GM04504 (cell line): ENCODE measurements around the gene ASTN2.

Source experiments
- DNase-seq: peaks from one replicate; pipeline ENCODE4 v3.0.0-alpha.2; 2012; ENCODE audit warnings: low read depth

ASTN2 gene

DNA sequence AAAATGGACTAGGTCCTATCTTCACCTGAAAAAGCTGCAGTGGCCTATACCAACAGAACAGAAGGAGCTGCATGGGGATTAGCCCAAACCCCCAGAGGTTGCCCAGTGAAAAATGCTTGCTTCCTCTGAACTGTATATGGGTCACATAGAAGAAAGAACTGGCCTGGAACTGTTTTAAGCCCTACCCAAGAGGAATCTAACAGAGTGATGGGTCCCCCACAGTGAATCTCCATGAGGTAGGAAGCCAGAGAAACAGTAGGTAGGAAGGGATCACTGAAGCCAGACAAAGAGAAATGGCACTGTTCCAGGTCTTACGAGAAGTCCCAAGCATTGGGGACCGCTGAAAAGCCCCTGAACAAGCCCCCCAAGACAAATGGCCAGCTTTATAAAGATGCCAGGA is 756.6 kb downstream of the ASTN2 start:
- DNase-seq: no peak

DNA sequence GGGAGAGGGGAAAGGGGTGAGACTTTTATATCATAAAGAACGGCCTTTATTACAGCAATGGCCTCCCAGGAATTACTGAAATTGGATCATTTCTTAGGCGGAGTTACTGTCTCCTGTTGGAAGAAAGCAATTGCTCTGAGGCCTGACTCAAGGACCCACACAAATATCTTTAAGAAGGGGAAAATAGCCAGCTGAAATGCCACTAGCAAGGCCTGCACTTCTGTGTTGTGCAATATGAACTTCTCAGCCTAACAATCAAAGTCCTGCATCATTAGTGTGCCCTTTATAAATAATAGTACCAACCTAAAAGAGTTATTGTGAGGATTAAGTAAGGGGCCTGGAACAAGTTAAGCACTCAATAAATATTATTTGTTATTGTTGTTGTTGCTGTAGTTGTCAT is 757.9 kb downstream of the ASTN2 start:
- no peak for DNase-seq

DNA sequence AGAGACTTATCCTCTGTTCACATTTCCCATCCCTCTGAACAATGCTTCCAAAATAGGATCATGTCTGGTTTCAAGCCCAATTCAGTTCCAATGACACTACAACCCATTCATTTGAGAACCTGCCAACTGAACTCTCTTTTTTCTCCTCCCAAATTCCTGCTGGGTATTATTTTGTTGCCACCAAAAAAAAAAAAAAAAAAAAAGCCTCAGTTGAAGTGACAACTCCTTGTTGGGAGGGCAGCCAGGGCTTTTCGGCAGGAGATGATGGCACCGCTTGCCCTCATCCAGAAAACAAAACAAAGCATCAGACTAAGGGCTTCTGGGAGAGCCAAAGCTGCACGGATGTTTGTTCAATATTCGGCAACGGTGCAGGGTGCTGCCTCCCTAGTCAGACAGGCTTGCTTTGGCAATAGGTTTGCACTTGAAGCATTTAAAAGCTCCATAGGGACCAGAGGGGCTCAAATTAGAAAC is 758.3 kb downstream of the ASTN2 start:
- DNase-seq: no peak

DNA sequence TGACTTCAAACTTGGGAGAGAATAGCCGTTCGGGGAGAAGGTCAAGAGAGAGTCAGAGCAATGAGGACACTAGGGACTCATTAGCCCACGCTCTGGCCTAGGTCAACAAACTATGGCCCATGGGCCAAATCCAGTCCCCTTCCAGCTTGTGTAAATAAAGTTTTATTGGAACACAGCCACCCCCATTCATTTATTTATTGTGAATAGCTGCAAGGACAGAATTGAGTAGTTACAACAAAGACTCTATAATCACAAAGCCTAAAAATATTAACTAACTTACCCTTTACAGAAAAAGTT is 760.9 kb downstream of the ASTN2 start:
- no peak for DNase-seq

DNA sequence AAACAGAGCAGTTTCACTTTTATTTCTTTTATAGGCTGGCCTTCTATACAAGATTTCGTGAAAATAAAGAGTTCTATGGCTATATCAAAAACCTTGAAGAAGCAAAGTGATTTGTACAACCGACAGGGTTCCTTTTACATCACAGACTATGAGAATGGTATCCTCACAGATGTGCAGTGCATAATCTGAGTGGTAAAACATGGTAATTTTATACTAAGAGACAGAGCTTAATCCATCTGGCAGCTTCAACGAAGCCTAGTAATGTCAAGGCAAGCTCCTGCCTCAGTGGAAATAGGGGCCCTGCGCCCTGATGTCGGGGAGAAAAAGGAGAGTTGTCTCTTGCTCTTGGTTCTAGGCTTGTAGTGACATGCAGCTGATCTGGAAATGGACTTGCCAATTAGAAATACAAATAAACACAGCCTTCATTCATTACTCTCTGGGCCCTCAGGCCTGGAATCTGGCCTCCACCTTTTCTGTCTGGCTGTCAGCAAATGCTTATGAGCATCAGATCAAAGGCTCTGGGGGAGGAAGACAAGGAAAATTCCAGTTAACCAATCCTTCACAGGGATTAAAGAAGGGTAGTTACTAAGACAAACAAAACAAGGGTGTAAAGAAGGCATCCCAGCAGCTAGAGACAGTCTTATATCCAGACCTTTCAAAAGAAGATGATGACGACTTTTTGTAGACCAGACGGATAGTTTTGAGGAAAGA is 761.4 kb downstream of the ASTN2 start:
- no peak for DNase-seq

DNA sequence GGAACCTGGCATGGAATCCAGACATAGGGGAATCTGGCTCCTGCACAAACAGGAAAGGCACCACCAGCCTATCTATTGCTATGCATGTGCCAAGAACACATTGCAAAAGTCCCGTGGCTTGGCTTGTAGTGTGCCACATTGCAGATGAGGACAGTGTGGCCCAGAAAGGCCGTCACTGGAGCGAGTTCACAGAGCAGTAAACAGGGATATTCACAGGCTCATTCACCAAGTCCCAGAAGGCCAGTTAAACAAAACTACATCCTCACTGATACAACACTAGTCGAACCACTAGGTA is 767.4 kb downstream of the ASTN2 start:
- no peak for DNase-seq

DNA sequence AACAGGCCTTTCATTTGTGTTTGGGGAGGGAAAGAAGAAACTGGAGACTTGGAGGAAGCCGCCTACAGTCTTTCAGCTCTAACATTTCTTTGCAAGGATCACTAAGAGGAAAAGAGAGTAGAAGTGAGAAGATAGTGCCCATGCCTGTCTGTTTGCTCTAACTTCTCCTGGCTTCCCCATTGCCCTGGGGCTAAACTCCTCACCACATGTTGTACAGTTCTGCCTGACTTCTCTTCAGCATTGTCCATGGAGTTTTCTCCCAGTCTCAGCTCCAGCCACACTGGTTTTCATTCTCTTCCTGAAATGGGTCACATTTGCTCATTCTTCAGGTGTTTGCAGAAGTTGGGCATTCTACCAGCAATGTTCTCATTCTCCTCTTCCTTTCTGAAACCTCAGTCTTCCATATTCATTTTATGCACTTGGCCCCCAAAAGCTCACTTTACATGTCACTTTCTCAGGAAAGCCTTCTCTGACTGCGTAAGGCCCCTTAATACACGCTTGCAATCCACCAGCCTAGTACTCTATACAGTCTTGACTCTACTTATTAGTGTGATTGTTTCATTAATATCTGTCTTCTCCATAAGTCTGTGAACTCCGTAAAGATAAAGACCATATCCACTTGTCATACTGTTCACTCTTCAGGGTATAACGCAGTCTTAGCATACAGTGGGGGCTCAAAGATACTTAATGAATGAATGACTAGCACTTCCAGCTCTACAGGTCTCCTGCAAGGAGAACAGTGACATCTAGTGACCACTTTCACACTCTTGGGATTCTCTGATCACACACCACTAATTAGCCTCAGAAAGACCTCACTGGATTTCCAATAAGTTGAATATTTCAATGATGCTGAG is 768.0 kb downstream of the ASTN2 start:
- DNase-seq: peak; percentile 40

DNA sequence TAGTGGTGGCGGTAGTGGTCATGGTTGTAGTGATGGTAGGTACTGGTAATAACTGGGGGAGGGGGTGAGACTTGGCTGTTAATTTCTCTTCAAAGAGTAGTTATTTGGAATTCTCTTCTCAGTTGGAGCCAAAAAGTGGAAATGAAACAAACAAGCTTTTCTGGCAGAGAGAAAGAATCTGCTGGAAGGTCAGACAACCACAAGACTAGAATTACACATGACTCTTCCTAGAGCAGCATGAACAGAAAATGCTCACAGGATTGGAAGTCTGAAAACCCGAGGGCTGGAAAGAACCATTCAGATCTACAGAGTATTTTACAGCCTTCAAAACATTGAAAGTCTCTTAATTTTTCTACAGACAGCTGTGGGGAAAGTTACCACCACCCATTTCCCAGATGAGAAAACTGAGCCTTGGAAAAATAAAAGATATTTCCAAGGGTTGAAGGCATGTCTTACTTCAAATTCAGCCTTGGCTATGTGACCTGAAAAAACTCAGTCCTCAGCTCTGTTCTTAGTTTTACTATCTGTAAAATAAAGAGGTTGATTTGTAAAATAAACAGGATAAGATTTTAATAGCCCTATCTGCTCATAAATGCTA is 770.7 kb downstream of the ASTN2 start:
- DNase-seq: peak; percentile 57

DNA sequence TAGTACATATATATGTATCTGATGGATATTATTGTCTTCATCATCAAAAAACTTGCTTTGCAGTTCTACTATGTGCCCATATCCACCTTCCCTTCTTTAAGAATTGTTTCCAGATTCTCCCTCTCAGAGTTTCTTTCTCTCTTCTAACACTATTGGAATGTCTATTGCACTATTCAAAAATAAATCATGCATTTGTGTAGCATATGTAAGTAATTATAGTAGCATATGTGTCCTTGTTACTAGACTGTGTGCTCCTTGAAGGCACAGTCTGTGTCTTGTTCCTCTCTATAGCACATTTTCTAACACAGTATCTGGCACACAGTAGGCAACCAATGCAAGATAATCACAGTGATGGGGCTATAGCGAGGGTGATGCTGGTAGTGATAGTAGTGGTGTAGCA is 771.2 kb downstream of the ASTN2 start:
- peak; percentile 46 for DNase-seq

DNA sequence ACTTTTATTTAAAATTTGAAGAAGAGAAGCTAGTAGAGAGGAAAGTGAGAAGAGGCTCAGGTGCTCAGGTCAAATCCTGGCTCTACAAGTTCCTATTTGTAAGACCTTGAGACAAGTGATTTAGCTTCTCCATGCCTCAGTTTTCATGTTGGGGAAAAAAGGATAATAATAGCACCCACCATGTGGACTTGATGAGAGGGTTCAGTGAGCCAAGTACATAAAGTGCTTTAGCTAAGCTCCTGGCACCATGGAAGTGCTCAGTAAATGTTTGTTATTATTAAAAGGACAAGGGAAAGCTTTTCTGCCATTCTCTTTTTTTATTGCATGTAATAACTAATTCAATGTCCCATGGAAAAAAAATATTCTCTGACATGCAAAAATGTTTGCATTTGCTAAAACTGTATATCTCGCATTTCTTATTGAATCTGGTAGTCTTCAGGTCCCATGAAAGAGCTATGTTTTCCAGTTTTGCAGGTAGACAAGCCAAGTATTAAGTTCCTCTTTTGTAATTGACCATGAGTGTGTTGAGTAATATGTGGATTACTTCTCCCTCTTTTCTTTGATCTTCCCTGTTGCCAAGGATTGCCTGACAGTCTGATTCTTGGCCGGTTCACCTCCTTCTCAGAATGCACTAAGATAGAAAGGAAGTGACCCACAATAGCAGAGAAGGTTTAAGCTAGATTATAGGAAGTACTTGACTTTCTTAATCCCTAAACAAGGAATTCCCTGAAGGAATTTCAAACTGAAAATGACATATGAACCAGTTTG is 773.4 kb downstream of the ASTN2 start:
- DNase-seq: no peak

DNA sequence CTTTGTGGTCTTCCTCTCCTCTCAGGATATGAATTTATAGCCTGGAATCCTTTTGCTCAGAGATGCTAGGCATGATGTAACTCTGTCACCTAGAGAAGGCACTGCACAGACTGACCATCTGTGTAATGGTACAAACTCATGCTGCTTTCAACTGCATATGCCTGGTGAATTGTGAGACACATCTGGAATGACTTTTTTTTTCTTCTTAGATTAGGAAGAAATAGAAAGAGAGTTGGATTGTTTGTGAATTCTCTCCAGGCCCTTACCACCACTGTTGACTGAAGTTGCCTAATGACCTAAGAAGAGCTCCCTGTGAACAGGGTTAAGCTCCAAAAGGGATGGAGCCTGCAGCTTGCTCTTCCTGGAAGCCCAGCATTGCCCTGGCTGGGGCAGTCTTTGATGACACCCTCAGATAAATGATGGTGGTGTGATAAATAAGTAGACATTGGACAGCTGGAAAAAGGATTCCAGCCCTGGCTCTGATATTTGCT is 775.6 kb downstream of the ASTN2 start:
- peak; percentile 60 for DNase-seq

DNA sequence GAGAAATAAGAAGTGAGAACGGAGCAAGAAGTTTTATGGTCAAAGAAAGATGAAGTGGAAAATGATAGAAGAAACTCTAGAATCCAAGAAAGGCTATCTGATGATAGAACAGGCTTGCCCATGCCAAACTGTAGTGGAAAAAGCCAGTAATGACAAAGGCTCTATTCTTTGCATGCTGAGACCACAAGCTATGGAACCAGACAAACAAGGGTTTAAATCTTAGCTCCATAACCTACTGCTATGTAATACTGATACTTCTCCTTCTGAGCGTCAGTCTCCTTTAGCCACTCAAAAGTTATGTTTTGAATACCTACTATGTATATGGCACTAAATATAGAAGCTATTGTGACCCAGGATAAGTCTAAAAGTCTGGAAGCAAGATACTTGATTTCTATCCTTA is 778.9 kb downstream of the ASTN2 start:
- DNase-seq: no peak

DNA sequence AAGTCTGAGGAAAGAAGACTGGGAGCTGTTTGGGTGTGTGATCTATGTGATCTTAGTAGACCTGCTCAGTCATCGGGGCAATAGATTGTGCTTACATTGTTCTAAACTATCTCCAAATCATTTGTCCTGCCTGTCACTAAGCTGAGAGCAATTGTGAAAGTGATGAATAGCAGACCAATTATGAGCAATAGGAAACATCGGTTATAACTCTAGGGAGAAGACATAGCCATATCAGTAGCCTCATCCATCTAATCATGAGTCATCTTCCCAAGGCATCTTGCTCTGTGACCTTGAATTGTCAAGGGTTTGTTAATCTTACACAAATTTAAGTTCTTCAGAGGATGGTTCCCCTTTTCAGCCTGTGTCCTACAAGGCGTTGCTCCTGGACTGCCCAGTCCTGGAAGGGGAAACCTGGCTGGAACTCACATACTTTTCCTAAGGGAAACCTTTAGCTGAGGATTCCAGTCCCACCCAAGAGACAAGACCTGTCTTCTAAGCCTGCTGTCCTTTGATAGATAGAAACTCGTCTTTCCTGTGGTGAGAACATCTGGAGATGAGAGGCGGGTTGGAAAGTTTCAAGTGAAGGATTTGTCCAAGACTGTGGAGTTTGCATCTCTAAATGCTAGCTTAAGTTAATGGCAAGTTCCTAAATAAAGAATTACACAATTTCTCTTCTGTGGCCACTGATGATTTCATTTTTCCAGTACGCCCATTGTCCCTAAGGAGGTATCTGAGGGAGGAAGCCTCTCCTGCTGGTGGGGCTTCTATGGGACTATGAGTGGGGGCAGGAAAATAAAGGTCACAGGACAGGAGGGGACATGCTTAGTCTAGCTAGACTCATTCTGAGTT is 781.6 kb downstream of the ASTN2 start:
- DNase-seq: peak; percentile 52

DNA sequence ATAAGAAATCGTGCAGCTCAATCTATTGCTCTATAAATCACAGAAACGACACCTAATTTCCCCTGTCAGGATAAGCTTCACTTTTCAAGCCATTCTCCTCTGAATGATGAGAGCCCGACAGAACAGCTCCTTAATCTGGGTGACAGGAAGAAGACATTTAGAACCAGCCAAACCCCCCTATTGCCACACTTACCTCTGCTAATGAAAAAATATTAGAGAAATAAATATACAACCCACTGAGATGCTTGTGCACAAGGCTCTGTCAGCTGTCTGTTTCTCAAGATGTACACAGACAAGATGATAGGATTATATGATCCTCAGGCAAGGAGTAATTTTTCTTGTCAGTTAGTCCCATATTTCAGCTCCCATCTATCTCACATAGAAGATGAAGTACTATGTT is 785.2 kb downstream of the ASTN2 start:
- DNase-seq: no peak

DNA sequence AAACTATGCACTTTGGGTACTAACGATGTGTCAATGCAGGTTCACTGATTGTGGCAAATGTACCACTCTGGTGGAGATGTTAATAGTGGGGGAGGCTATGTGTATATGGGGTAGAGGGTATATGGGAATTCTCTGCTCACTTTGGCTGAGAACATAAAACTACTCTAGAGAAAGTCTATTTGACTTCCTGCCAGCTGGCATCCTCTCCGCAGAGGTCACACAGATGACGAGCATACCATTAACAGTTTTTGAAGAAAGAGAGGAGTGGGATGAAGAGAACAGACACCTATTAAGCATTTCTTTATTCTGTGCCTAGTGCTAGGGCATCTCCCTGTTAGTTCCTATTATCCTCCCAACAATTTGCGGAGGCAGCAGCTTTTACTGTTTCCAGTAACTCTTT is 786.1 kb downstream of the ASTN2 start:
- no peak for DNase-seq

DNA sequence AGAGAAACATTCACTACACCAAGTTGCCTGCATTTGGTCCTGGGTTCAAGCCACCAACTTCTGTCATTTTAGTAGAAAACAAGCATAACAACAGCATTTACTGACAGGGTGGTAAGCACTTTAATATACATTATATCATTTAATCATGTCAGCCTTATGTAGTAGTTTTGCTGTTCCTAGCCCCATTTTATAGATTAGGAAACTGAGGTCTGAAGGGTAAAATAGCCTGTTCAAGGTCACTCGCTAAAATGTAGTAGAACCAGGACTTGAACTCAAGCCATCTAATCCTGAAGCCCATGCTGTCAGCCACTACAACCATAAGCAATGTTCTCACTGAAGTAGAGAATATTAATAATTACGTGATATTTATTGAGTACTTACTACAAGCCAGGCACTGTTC is 787.4 kb downstream of the ASTN2 start:
- no peak for DNase-seq

DNA sequence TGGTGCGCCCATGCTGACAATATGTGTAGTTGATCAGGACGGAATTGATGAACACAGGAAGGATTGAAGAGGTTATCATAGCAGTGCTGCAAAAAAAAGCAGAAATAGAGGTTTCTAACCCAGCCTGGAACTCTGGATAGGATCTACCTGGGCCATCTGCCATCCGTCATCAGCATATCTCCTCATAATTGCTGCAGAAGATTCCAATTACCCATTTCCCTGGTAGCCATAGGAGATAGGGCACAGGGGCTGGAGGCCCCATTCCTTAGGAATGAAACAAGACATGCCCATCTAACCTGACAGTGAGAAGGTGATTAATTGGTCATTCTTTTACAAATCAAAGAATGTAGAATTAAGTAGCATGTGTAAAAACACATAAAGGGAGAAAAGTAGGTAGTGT is 788.1 kb downstream of the ASTN2 start:
- DNase-seq: no peak

DNA sequence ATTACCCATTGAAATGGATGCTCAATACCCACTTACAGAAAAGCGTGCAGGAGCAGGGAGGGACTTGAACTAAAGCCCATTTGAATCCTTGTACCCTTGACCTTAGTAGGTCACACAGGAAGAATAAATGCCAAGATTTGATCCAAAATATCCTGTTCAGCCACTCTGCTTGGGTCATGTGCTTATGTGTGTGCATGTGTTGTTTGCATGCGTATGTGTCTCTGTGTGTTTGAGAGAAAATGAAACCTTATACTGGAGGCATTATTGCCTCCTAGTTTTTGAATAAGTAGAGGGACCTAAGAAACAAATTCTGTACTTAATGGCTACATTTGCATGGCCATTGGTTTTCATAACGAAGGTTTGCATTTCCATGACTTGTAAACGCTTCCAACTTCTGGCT is 791.1 kb downstream of the ASTN2 start:
- DNase-seq: no peak

DNA sequence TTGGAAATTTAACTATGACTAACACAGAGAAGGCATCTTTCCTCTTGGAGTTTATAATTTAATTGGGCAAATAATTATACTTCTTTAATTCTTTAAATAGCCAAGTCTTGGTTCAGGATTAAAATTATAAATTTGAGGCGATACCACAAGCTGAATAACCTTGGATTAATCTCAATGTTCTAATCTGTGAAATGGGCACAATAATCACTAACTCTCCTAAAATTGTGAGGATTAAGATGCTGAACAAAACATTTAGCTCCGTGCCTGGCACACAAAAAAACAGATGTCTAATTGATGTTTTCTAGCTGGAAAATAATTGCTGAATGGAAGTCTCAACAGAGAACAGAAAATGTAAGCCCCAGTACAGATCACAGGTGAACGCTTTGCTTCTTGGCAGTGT is 797.5 kb downstream of the ASTN2 start:
- DNase-seq: no peak

DNA sequence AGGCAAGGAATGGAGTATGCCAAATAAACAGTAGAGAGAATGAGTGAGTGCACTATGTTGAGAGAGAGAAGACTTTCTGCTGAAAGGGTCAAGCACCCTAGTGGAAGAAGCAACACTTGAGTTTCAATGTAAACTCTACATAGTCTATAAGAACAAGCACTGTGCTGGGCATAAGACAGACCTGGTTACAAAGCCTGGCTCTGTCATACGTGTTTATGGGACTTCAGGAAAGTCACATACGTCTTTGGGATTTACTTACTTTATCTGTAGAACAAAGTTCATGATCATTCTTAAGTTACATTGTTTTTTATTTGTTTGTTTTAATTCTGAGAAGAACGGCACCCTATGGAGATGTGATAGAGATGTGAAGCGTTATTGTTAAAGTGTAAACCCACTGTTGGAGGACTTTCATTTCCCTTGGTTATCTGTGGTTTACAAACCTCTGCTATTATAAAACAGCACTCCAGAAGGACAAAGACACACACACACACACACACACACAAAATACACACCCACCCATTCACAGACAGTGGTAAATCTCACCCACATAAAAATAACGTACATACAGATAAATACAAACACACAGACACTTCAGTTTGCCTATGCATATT is 798.4 kb downstream of the ASTN2 start:
- no peak for DNase-seq

DNA sequence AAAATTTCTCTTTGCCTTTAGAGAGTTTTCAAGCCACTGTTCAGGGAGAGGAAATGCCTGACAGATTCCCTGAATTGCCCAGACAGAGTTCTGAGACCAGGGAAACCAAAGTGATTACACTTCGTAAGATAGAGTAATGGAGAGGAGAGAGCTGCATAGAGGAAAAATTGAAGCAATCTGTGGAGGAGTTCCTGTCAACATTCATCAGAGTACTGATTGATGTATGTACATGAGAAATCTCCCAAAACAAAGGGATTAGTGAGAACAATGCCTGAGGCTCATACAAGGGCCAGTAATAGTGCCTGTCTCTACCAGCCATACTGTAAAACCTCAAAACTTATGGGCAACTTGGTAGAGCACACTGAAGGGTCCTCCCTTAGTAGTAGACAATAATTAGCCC is 806.8 kb downstream of the ASTN2 start:
- DNase-seq: no peak
